ENCODE measurements around the gene AGXT. TPM values are rescaled to one million over a fixed set of nuclear protein-coding genes. Genes with fewer than 3 reads are reported as not detected.
A peak's percentile ranks its signal among the peaks of the same experiment; 100 is the strongest.

The AGXT gene
- total RNA-seq, 4 donors from 2014 or later: 0.80 TPM; not detected in 3

- Histone ChIP-seq H3K27me3 (peaks cover 4% of the 10 kb centered on the region), H3K36me3 (no peaks in the 10 kb centered on the region), H3K4me1 (peaks cover 38% of the 10 kb centered on the region), H3K4me3 (no peak overlapping the region), H3K9me3 (no peaks in the 10 kb centered on the region), H3K27ac (no peak overlapping the region)
- no peak for DNase-seq (ENCODE audit: low spot score in 2 of 2)
- WGBS: 75% methylated on average over 12 of the region's 17 CpGs
- no peak for TF ChIP-seq EP300 (IDR thresholded peaks at IDR 0.05)
- TF ChIP-seq POLR2AphosphoS5 (IDR thresholded peaks at IDR 0.05): no peak
- no peak for TF ChIP-seq POLR2A (IDR thresholded peaks at IDR 0.05)
- TF ChIP-seq, protein P1, sequence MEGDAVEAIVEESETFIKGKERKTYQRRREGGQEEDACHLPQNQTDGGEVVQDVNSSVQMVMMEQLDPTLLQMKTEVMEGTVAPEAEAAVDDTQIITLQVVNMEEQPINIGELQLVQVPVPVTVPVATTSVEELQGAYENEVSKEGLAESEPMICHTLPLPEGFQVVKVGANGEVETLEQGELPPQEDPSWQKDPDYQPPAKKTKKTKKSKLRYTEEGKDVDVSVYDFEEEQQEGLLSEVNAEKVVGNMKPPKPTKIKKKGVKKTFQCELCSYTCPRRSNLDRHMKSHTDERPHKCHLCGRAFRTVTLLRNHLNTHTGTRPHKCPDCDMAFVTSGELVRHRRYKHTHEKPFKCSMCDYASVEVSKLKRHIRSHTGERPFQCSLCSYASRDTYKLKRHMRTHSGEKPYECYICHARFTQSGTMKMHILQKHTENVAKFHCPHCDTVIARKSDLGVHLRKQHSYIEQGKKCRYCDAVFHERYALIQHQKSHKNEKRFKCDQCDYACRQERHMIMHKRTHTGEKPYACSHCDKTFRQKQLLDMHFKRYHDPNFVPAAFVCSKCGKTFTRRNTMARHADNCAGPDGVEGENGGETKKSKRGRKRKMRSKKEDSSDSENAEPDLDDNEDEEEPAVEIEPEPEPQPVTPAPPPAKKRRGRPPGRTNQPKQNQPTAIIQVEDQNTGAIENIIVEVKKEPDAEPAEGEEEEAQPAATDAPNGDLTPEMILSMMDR (IDR thresholded peaks at IDR 0.05): no peak
Measured at GRCh38 chr2:240909216-240909974, 40.8 kb downstream of the AGXT start.

- Histone ChIP-seq H3K4me1 (peaks cover 53% of the 10 kb centered on the region), H3K36me3 (no peaks in the 10 kb centered on the region), H3K4me3 (no peak overlapping the region), H3K27me3 (peaks cover 16% of the 10 kb centered on the region), H3K27ac (no peak overlapping the region), H3K9me3 (no peaks in the 10 kb centered on the region)
- no peak for DNase-seq (ENCODE audit: low spot score in 2 of 2)
- TF ChIP-seq EP300 (IDR thresholded peaks at IDR 0.05) (no peak), POLR2A (IDR thresholded peaks at IDR 0.05) (no peak), POLR2AphosphoS5 (IDR thresholded peaks at IDR 0.05) (no peak)
- TF ChIP-seq, protein P1 (IDR thresholded peaks at IDR 0.05): no peak
- WGBS: 81% methylated on average over 19 of the region's 20 CpGs
Measured at GRCh38 chr2:240911641-240912265, 43.1 kb downstream of the AGXT start.

GRCh38 chr2:240912878-240913809, 44.5 kb downstream of the AGXT start:
- Histone ChIP-seq H3K4me3 (no peak overlapping the region), H3K4me1 (peaks cover 66% of the 10 kb centered on the region), H3K27me3 (peaks cover 16% of the 10 kb centered on the region), H3K9me3 (no peaks in the 10 kb centered on the region), H3K36me3 (no peaks in the 10 kb centered on the region), H3K27ac (no peak overlapping the region)
- no peak for DNase-seq (ENCODE audit: low spot score in 2 of 2)
- TF ChIP-seq POLR2A (IDR thresholded peaks at IDR 0.05): no peak
- TF ChIP-seq EP300 (IDR thresholded peaks at IDR 0.05): no peak
- TF ChIP-seq, protein P1 (IDR thresholded peaks at IDR 0.05): no peak
- TF ChIP-seq POLR2AphosphoS5 (IDR thresholded peaks at IDR 0.05): no peak
- 66% methylated on average over 16 of the region's 21 CpGs for WGBS

DNA sequence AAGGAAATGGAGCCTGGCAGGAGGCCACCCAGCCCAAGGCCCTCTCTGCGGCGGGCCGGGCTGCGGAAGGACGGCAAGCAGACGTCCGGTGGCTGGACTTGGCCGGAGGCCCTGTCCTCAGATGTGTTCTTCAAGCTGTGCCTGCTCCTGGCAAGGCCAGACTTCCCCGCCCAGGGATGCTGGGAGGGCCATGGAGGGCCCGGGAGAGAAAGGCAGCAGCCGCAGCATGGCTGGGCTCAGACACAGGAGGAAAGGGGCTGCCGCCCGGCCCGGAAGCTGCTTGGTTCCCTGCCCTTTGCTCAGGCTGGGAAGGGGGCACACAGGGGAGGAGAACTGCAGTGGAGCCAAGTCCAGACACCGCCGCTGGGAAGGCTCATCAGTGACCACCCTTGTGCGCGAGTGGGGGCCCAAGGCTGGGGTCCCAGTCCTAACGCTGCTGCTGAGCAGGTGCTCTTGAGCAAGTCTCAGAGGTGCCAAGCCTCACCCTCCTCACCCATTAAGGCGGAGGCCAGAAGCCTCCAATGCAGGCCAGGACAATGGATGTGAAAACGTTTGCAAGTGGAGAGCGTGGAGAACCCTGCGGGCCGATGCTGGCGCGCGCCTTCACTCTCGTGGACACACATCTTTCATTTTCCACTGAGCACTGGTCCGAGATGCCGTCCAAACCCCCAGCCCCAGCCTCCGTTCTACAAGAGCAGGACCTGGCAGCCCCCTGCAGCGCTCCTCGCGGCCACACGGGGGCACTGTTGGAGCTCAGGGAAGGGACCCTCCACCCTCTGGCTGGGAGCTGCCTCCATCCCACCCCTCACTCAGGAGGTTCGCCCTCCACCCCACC, 45.4 kb downstream of the AGXT start:
- TF ChIP-seq, protein P1 (IDR thresholded peaks at IDR 0.05): peak; percentile 57 to 92
- no peak for TF ChIP-seq EP300 (IDR thresholded peaks at IDR 0.05)
- DNase-seq (ENCODE audit: low spot score in 2 of 2): no peak
- Histone ChIP-seq H3K9me3 (no peaks in the 10 kb centered on the region), H3K27me3 (peaks cover 16% of the 10 kb centered on the region), H3K4me3 (no peak overlapping the region), H3K36me3 (no peaks in the 10 kb centered on the region), H3K27ac (no peak overlapping the region), H3K4me1 (peaks cover 70% of the 10 kb centered on the region)
- 38% methylated on average over 26 of the region's 36 CpGs for WGBS
